AG04449 (cell line): Measurements from ENCODE around the gene PDLIM4.

Experiments used
- CTCF ChIA-PET: fragments of 350-600 bp; formaldehyde crosslinking; extraction: SDS; loops from one replicate; lab custom pipeline; 2021; ENCODE audit warnings: antibody characterized with exemption; lab: Yijun Ruan, JAX
- POLR2A ChIA-PET: fragments of 400-600, 350-600 bp; formaldehyde crosslinking; extraction: SDS; loops from one replicate; lab custom pipeline; 2020; ENCODE audit warnings: antibody characterized with exemption, inconsistent platforms; lab: Yijun Ruan, JAX
- DNase-seq: peaks from one replicate; pipeline ENCODE4 v3.0.0-alpha.2; 2010; ENCODE audit warnings: low read depth, low spot score
- H3K4me3 ChIP-seq: 2 replicates; pipeline ENCODE4 v1.5.1; 2011; ENCODE audit warnings: low read depth, mild to moderate bottlenecking, control low read depth, low read length
- TF ChIP-seq, protein P1 (sequence below): IDR thresholded peaks from one replicate; pipeline ENCODE4 v1.5.1; 2011; ENCODE audit warnings: mild to moderate bottlenecking, moderate library complexity, low read length, control low read depth, inconsistent platforms; ENCODE audit not compliant: insufficient read depth; ENCODE audit errors: missing control alignments

Gene PDLIM4

DNA sequence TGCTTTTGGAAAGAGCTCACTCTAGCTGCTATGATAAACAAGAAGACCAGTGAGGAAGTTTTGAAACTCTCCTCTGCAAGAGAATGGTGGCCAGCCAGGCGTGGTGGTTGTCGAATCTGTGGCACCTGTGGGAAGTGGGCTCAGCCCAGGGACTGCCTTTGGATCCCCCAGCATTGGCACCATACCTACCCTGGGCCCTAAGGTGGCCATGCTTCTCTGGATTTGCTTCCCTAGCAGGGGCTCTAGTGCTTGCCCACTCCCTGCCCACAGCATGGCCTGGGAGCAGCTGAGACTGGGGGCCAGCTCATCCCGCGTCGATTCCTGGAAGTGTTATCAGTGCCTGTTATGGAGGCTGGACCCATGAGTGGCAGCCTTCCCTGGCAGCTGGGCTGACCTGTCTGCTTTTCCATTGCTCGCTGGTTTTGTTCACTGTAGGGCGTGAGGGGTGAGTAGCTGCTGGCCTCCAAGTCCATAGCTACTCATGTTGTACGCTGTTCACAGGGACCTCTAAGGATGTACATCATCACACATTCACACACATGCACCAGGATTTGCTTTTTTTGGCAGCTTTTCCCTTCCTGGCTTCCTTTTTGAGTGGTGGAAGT is 39.0 kb downstream of the PDLIM4 start:
- no peak overlapping the region for H3K4me3 ChIP-seq
- CTCF ChIA-PET = interaction anchor here (0.8 to 1.2 kb wide), 3 partner anchors 24 to 107 kb away, joined by 3 read pairs; no protein-coding TSS in a partner anchor
- TF ChIP-seq, protein P1, sequence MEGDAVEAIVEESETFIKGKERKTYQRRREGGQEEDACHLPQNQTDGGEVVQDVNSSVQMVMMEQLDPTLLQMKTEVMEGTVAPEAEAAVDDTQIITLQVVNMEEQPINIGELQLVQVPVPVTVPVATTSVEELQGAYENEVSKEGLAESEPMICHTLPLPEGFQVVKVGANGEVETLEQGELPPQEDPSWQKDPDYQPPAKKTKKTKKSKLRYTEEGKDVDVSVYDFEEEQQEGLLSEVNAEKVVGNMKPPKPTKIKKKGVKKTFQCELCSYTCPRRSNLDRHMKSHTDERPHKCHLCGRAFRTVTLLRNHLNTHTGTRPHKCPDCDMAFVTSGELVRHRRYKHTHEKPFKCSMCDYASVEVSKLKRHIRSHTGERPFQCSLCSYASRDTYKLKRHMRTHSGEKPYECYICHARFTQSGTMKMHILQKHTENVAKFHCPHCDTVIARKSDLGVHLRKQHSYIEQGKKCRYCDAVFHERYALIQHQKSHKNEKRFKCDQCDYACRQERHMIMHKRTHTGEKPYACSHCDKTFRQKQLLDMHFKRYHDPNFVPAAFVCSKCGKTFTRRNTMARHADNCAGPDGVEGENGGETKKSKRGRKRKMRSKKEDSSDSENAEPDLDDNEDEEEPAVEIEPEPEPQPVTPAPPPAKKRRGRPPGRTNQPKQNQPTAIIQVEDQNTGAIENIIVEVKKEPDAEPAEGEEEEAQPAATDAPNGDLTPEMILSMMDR = no peak
- no peak for DNase-seq
- POLR2A ChIA-PET = no interaction called here

- ChIA-PET POLR2A (no interaction called here), CTCF (interaction anchor here (0.8 kb wide), 1 partner anchor 59 kb away, joined by 3 read pairs; no protein-coding TSS in a partner anchor)
- no peak overlapping the region for H3K4me3 ChIP-seq
- DNase-seq = no peak
- TF ChIP-seq, protein P1 = no peak
Measured at GRCh38 chr5:132297211-132297940, 39.9 kb downstream of the PDLIM4 start.

DNA sequence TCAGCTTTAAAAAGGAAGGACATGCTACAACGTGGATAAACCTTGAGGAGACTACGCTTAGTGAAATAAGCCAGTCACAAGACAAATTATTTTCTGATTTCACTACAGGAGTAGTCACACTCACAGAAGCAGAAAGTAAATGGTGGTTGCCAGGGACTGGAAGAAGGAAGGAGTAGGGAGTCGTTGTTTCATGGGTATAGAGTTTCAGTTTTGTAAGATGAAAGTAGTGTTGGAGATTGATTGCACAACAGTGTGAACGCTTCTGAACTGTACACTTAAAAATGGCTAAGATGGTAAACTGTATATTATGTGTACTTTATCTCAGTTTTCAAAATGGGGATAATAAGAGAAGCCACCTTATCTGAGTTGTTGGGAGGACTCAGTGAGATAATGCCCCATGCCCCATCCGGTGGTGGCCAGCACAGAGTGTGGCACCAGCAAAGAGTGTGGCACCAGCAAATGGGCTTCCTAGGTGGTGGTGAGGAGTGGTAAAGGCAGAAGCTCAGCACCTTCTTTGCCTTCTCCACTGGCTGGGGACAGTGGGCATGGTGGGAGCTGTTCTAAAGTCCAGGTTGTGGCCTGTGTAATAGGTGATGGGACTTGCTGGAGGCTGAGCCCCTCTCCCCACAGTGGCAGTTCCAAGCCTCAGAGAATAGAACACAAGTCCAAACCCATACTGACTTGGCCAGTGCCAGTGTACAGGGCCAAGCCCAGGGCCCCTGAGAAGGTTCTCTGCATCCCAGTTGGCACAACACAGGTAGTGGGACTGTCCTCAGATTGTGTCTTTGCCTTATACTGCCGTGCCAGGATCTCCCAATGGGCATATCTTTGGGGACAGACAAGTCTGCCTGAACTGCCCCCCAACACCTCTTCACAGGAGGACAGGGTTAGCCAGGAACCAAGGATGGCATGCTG is 41.1 kb downstream of the PDLIM4 start:
- ChIA-PET CTCF (no interaction called here), POLR2A (no interaction called here)

GRCh38 chr5:132299917-132300316 is 42.4 kb downstream of the PDLIM4 start:
- H3K4me3 ChIP-seq = no peak overlapping the region
- ChIA-PET POLR2A (no interaction called here), CTCF (interaction anchor here (0.7 to 1.5 kb wide), 3 partner anchors 9 to 61 kb away, joined by 3 to 5 read pairs (median 3); no protein-coding TSS in a partner anchor)
- no peak for DNase-seq
- TF ChIP-seq, protein P1 = no peak

More for the DNA sequence above, 41.1 kb downstream of the PDLIM4 start:
- TF ChIP-seq, protein P1 = no peak
- no peak for DNase-seq
- no peak overlapping the region for H3K4me3 ChIP-seq

DNA sequence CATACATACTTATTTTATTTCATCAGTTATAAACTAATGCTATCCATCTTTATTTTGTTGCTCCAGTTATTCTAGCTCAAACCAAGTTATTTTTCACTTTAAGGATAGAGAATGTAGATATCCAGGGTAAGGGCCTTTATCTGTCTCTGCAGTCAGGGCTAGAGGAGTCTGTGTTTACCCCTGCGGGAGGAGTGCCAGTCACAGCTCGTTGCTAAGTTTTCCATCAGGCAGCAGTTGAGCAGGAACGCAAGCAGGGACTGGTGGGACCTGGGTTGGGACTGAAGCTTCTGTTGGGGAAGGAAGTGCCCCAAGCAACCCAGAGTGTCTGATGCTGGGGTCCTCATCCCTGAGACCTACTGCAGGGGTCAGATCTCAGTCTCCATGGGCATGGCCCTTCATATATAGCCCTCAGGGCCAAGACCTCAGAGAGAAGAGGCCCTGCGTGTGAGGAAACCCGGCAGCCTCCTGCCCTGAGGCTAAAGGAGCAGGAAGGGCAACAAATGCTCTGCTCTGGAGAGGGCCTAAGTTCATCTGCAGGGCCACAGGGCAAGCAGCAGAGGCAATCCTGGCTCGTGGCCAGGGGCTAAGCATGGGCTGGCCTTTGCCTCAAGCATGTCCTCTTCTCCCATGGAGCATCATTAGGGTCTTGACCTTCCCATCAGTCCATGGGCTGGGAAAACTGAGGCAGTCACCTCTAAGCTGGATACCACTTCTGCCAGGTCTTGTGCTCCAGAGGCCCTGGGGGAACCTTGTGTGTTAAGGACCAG is 43.3 kb downstream of the PDLIM4 start:
- DNase-seq = no peak
- no peak overlapping the region for H3K4me3 ChIP-seq
- CTCF ChIA-PET = interaction anchor here (0.7 to 1.5 kb wide), 2 partner anchors 9 to 62 kb away, joined by 3 to 5 read pairs; no protein-coding TSS in a partner anchor
- POLR2A ChIA-PET = no interaction called here
- TF ChIP-seq, protein P1 = no peak
